Measurements from ENCODE around the gene MIF.

MIF gene

GRCh38 chr22:23925020-23925606, 30.9 kb downstream of the MIF start:
- no peak for TF ChIP-seq CTCF (IDR thresholded peaks at IDR 0.05)

DNA sequence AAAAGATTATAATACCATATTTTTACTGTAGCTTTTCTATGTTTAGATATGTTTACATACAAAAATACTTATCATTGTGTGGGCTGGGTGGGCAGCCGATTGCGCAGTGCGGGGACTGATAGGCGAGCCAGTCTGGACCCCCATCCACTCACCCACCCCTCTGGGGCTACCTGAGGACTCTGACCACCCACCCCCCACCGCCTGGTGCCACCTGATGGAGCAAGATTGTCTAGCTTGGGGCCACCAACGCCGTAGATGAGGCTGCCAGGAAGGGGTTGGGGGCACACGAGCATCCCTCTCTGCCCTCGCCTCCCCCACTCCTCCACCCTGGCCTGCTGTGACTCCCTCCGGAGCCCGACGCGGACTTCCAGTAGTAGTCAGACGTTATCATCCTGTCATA, 32.4 kb downstream of the MIF start:
- no peak for TF ChIP-seq CTCF (IDR thresholded peaks at IDR 0.05)

DNA sequence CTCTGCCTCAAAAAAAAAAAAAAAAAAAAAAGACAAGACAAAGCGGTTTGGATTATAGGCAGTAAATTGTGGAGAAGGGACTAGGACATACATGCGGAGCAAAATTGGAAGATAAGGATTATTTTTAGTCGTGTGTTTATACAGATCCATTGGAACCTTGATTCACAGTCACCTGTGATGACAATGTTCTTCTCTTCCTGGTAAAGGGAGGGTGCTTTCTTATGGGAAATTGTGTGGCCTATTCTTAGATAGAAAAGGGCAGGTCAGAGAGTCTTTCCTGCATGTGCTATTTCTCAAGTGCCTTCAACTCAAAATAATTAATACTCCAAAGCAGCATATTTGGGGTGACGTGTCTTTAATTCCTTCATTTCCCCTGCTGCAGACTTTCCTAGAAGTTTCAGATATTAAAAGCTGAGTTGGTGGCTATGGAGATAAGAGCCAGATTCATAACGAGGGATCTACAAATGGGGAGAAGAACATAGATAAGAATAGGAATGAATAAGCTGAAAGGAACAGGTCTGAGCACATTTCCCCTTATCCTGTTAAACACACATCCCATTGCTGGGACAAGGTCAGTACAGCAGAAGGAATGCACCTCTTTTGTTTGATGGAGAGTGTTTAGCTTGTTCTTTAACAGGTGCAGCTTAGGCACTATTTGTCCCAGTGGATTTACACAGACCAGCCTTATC, 44.3 kb downstream of the MIF start:
- no peak for TF ChIP-seq CTCF (IDR thresholded peaks at IDR 0.05)

GRCh38 chr22:23939017-23939357, 44.8 kb downstream of the MIF start:
- no peak for TF ChIP-seq CTCF (IDR thresholded peaks at IDR 0.05)
